Measurements from ENCODE around the gene MCTP1.

Gene MCTP1

DNA sequence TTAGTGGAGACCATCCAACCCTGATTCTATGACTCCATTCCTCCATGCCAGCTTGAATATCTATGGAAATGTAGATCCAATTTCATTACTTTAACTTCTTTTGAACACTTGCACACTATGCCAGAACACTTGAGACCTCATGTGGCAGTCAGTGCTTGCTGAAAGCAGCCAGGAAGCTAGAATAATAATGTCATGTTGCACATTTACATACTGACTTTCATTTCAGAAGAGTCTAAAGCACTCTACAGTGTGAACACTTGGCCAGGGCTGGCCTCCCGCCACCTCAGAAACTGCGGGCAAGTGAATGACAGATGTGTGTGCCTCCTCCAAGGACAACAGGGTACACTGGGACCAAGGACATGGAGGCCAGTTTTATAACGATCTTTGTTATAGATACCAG, 569.1 kb downstream of the MCTP1 start:
- no peaks in the 10 kb centered on the region for H3K9me3 ChIP-seq (ENCODE audit: severe bottlenecking)
- H3K27ac ChIP-seq (ENCODE audit: poor library complexity, severe bottlenecking) = no peak overlapping the region
- ATAC-seq (ENCODE audit: low read depth) = no peak; the same call in 2 of the 3 replicates
- TF ChIP-seq, protein P1, sequence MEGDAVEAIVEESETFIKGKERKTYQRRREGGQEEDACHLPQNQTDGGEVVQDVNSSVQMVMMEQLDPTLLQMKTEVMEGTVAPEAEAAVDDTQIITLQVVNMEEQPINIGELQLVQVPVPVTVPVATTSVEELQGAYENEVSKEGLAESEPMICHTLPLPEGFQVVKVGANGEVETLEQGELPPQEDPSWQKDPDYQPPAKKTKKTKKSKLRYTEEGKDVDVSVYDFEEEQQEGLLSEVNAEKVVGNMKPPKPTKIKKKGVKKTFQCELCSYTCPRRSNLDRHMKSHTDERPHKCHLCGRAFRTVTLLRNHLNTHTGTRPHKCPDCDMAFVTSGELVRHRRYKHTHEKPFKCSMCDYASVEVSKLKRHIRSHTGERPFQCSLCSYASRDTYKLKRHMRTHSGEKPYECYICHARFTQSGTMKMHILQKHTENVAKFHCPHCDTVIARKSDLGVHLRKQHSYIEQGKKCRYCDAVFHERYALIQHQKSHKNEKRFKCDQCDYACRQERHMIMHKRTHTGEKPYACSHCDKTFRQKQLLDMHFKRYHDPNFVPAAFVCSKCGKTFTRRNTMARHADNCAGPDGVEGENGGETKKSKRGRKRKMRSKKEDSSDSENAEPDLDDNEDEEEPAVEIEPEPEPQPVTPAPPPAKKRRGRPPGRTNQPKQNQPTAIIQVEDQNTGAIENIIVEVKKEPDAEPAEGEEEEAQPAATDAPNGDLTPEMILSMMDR (IDR thresholded peaks at IDR 0.05; ENCODE audit: poor library complexity, severe bottlenecking) = no peak
- no peaks in the 10 kb centered on the region for H3K27me3 ChIP-seq (ENCODE audit: insufficient read depth, poor library complexity, severe bottlenecking)
- peaks cover 12% of the 10 kb centered on the region; the same call in 1 of the 2 replicates for H3K36me3 ChIP-seq (ENCODE audit: low read depth)
- DNase-seq (ENCODE audit: low spot score) = no peak
- H3K4me3 ChIP-seq (ENCODE audit: severe bottlenecking) = no peak overlapping the region
- H3K4me1 ChIP-seq (ENCODE audit: insufficient read depth, poor library complexity, severe bottlenecking) = no peaks in the 10 kb centered on the region

DNA sequence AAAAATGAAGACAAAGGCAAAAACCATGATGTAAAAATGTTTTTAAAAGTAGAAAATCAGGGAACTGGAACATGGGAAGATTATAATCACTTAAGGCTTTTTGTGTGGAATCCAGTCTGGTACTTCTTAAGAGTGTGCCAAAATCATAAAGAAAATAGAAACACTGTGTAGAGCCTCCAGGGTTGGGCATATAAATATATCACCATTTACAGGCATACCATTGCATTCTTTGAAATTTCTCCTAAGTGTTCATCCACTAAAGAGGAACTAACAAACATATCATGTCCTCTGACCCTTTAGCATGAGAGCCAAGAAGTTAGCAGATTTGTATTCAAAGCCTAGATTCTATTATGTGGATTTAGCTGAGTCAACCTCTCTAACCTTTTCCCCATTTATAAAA, 573.1 kb downstream of the MCTP1 start:
- no peak overlapping the region for H3K4me3 ChIP-seq (ENCODE audit: severe bottlenecking)
- no peaks in the 10 kb centered on the region for H3K4me1 ChIP-seq (ENCODE audit: insufficient read depth, poor library complexity, severe bottlenecking)
- no peak overlapping the region for H3K27ac ChIP-seq (ENCODE audit: poor library complexity, severe bottlenecking)
- peaks cover 29% of the 10 kb centered on the region for H3K36me3 ChIP-seq (ENCODE audit: low read depth)
- no peaks in the 10 kb centered on the region for H3K9me3 ChIP-seq (ENCODE audit: severe bottlenecking)
- no peaks in the 10 kb centered on the region for H3K27me3 ChIP-seq (ENCODE audit: insufficient read depth, poor library complexity, severe bottlenecking)
- ATAC-seq (ENCODE audit: low read depth) = no peak
- no peak for DNase-seq (ENCODE audit: low spot score)
- TF ChIP-seq, protein P1 (IDR thresholded peaks at IDR 0.05; ENCODE audit: poor library complexity, severe bottlenecking) = no peak

DNA sequence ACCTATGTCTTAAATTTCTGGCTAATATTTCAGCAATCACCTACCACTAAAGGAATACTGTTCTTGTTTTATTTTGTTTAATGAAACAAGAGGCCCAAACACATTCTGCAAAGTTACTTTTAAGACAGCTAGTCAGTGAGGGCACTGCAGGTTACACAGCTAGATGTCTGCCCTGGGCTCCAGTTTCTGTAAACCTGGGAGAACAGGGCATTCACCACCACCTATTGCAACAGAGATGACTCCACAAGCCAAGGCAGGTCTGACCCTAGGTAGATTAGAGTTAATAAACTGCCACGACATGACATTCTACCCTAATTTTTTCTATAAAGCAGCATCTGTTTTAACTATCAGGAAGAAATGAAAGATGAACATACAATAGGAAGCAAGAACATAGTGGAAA, 575.6 kb downstream of the MCTP1 start:
- Histone ChIP-seq H3K27ac (ENCODE audit: poor library complexity, severe bottlenecking) (no peak overlapping the region), H3K9me3 (ENCODE audit: severe bottlenecking) (no peaks in the 10 kb centered on the region), H3K36me3 (ENCODE audit: low read depth) (peaks cover 28% of the 10 kb centered on the region), H3K27me3 (ENCODE audit: insufficient read depth, poor library complexity, severe bottlenecking) (no peaks in the 10 kb centered on the region), H3K4me3 (ENCODE audit: severe bottlenecking) (no peak overlapping the region), H3K4me1 (ENCODE audit: insufficient read depth, poor library complexity, severe bottlenecking) (no peaks in the 10 kb centered on the region)
- TF ChIP-seq, protein P1 (IDR thresholded peaks at IDR 0.05; ENCODE audit: poor library complexity, severe bottlenecking) = no peak
- 0 out of 3 replicates have a peak, but pooled peaks have one; percentile 40 for ATAC-seq (ENCODE audit: low read depth)
- no peak for DNase-seq (ENCODE audit: low spot score)

DNA sequence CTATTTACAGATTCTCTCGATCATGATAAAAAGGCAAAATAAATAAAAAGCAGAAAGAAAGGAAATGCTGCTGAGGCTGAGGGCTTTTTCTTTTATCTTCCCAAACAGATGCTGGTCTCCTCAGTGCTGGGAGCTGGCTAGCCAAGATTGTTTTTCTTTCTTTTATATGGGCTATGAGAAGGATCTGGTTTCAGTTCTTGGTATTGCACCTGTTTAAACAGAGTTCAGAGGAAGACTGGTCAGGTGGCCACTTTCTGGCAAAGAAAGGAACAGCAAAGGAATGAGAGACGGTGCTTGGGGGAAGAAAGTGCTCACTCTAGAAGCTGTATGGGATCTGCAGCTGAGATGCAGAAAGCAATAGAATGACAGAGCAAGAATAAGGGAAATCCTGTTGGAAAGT, 577.5 kb downstream of the MCTP1 start:
- H3K36me3 ChIP-seq (ENCODE audit: low read depth) = peaks cover 21% of the 10 kb centered on the region
- ATAC-seq (ENCODE audit: low read depth) (peak; percentile 36; the same call in 2 of the 3 replicates), DNase-seq (ENCODE audit: low spot score) (no peak)
- H3K4me1 ChIP-seq (ENCODE audit: insufficient read depth, poor library complexity, severe bottlenecking) = no peaks in the 10 kb centered on the region
- H3K27ac ChIP-seq (ENCODE audit: poor library complexity, severe bottlenecking) = no peak overlapping the region
- H3K27me3 ChIP-seq (ENCODE audit: insufficient read depth, poor library complexity, severe bottlenecking) = no peaks in the 10 kb centered on the region
- TF ChIP-seq, protein P1 (IDR thresholded peaks at IDR 0.05; ENCODE audit: poor library complexity, severe bottlenecking) = no peak
- H3K9me3 ChIP-seq (ENCODE audit: severe bottlenecking) = no peaks in the 10 kb centered on the region
- H3K4me3 ChIP-seq (ENCODE audit: severe bottlenecking) = no peak overlapping the region

DNA sequence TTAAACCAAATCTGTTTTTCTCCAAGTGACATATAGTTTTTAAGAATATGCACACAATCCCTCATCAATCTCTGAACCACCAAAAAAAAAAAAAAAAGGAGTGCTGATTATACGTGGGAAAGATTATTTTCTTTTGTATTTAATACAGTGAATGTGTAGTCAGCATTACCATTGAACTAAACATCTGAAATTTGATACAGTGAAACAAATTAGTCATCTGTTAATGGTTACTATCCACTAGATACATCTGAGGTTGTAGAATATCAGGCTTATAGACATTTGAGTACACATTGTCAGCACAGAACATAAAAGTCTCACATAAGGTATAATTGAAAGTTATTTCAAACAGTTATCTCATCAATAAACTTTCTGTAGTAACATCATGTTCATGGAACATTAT, 579.5 kb downstream of the MCTP1 start:
- peaks cover 17% of the 10 kb centered on the region for H3K36me3 ChIP-seq (ENCODE audit: low read depth)
- H3K27ac ChIP-seq (ENCODE audit: poor library complexity, severe bottlenecking) = no peak overlapping the region
- no peaks in the 10 kb centered on the region for H3K4me1 ChIP-seq (ENCODE audit: insufficient read depth, poor library complexity, severe bottlenecking)
- TF ChIP-seq, protein P1 (IDR thresholded peaks at IDR 0.05; ENCODE audit: poor library complexity, severe bottlenecking) = no peak
- H3K4me3 ChIP-seq (ENCODE audit: severe bottlenecking) = no peak overlapping the region
- DNase-seq (ENCODE audit: low spot score) = no peak
- peak; percentile 53; the same call in 1 of the 3 replicates for ATAC-seq (ENCODE audit: low read depth)
- H3K27me3 ChIP-seq (ENCODE audit: insufficient read depth, poor library complexity, severe bottlenecking) = no peaks in the 10 kb centered on the region
- no peaks in the 10 kb centered on the region for H3K9me3 ChIP-seq (ENCODE audit: severe bottlenecking)

All from RWPE2 (cell line).